ENCODE measurements around the gene ZNHIT1. TPM values are rescaled to one million over a fixed set of nuclear protein-coding genes. Genes with fewer than 3 reads are reported as not detected.

The ZNHIT1 gene
- total and polyA plus RNA-seq, 4 donors, result 49.2 to 167 (median 70.9) TPM

DNA sequence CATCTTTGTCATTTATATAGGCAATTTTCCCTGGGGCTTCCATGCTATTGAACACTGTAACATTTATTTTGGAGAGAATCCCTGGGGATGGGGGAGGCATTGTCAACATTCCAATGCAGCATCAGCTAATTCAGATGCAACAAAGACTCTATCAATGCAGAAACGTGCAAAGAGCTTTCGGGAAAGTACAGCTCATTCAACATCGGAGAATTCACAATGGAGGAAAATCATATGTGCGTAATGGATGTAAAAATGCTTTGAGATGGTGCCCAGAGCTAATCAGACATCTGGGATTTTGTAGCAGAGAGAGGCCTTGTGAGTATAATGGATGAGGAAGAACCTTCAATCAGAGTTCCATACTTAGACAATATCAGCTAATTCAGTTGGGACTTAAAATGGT is 55.2 kb downstream of the ZNHIT1 start:
- no peak overlapping the region for H3K27ac ChIP-seq (ENCODE audit: low read depth in 1 of 2, low read length in 1 of 2)
- no peak overlapping the region for H3K9ac ChIP-seq (ENCODE audit: insufficient read depth in 1 of 2, low read length in 2 of 2)
- 64 to 87% methylated on average over 4 of the region's 4 CpGs for WGBS, 2 donors
- peaks cover 0 to 2% (median 0%) of the 10 kb centered on the region in 4 donors for H3K9me3 ChIP-seq (ENCODE audit: control insufficient read depth in 4 of 4, insufficient read depth in 3 of 4, low read length in 3 of 4)
- no peaks in the 10 kb centered on the region for H3K27me3 ChIP-seq (ENCODE audit: control insufficient read depth in 3 of 3, insufficient read depth in 3 of 3, low read length in 2 of 3)
- no peak for DNase-seq
- ATAC-seq (ENCODE audit: insufficient read depth, low FRiP score), result no peak
- no peak overlapping the region for H3K4me3 ChIP-seq
- TF ChIP-seq, protein P1, sequence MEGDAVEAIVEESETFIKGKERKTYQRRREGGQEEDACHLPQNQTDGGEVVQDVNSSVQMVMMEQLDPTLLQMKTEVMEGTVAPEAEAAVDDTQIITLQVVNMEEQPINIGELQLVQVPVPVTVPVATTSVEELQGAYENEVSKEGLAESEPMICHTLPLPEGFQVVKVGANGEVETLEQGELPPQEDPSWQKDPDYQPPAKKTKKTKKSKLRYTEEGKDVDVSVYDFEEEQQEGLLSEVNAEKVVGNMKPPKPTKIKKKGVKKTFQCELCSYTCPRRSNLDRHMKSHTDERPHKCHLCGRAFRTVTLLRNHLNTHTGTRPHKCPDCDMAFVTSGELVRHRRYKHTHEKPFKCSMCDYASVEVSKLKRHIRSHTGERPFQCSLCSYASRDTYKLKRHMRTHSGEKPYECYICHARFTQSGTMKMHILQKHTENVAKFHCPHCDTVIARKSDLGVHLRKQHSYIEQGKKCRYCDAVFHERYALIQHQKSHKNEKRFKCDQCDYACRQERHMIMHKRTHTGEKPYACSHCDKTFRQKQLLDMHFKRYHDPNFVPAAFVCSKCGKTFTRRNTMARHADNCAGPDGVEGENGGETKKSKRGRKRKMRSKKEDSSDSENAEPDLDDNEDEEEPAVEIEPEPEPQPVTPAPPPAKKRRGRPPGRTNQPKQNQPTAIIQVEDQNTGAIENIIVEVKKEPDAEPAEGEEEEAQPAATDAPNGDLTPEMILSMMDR (IDR thresholded peaks at IDR 0.05; ENCODE audit: control extremely low read depth, extremely low read depth), result no peak
- no peaks in the 10 kb centered on the region for H3K4me1 ChIP-seq (ENCODE audit: control insufficient read depth in 5 of 5, insufficient read depth in 5 of 5, low read length in 5 of 5)
- no peaks in the 10 kb centered on the region for H3K36me3 ChIP-seq (ENCODE audit: control insufficient read depth in 4 of 4, insufficient read depth in 4 of 4, low read length in 4 of 4)

Small RNAs within 50 kb of the gene (small RNA-seq; reads per million reads assigned to genes)
- not detected for gene RNU6-1104P (ENCODE audit: low replicate concordance)

Other genes starting within 250 kb of the ZNHIT1 start
- gene MUC12, start 248.6 kb upstream of the ZNHIT1 start, total RNA-seq, result 1 to 10 TPM; 2.0 to 5.5 TPM
- 1 to 10 TPM; 1.4 to 3.7 TPM for gene MUC12, start 248.6 kb upstream of the ZNHIT1 start, polyA plus RNA-seq
- not detected for gene MUC17, start 198.1 kb upstream of the ZNHIT1 start, total RNA-seq
- gene MUC17, start 198.1 kb upstream of the ZNHIT1 start, polyA plus RNA-seq, result not detected
- 10 to 100 TPM; 32.6 to 56.6 TPM for gene TRIM56, start 132.7 kb upstream of the ZNHIT1 start, total RNA-seq
- gene TRIM56, start 132.7 kb upstream of the ZNHIT1 start, polyA plus RNA-seq, result 10 to 100 TPM; 14.4 to 15.7 TPM
- gene SERPINE1, start 91.1 kb upstream of the ZNHIT1 start, total RNA-seq, result 10 to 100 TPM; 18.6 to 55.4 TPM
- gene SERPINE1, start 91.1 kb upstream of the ZNHIT1 start, polyA plus RNA-seq, result 100 to 1,000 TPM in 1 of 2 donors, 10 to 100 TPM in 1; 12.4 to 436 TPM
- 10 to 100 TPM; 42.7 to 74.7 TPM for gene AP1S1, start 63.7 kb upstream of the ZNHIT1 start, total RNA-seq
- gene AP1S1, start 63.7 kb upstream of the ZNHIT1 start, polyA plus RNA-seq, result 10 to 100 TPM; 54.9 to 66.9 TPM
- 1 to 10 TPM in 1 of 2 donors, under 1 TPM in 1; 0.55 to 1.4 TPM for gene VGF, start 52.6 kb upstream of the ZNHIT1 start, total RNA-seq
- under 1 TPM; 0.08 to 0.29 TPM for gene VGF, start 52.6 kb upstream of the ZNHIT1 start, polyA plus RNA-seq
- gene NAT16, start 37.9 kb upstream of the ZNHIT1 start, total RNA-seq, result not detected
- under 1 TPM in 1 of 2 donors, not detected in 1; 0.01 TPM for gene NAT16, start 37.9 kb upstream of the ZNHIT1 start, polyA plus RNA-seq
- not detected for gene MOGAT3, start 17.1 kb upstream of the ZNHIT1 start, total RNA-seq
- gene MOGAT3, start 17.1 kb upstream of the ZNHIT1 start, polyA plus RNA-seq, result not detected
- gene PLOD3, start 584 bp upstream of the ZNHIT1 start, total RNA-seq, result 100 to 1,000 TPM in 1 of 2 donors, 10 to 100 TPM in 1; 38.9 to 104 TPM
- 10 to 100 TPM; 51.2 to 65.2 TPM for gene PLOD3, start 584 bp upstream of the ZNHIT1 start, polyA plus RNA-seq
- 1 to 10 TPM; 5.2 to 7.3 TPM for gene CLDN15, start 19.6 kb downstream of the ZNHIT1 start, total RNA-seq
- 1 to 10 TPM; 5.9 to 8.0 TPM for gene CLDN15, start 19.6 kb downstream of the ZNHIT1 start, polyA plus RNA-seq
- 100 to 1,000 TPM; 109 to 169 TPM for gene FIS1, start 26.9 kb downstream of the ZNHIT1 start, total RNA-seq
- 100 to 1,000 TPM; 150 to 235 TPM for gene FIS1, start 26.9 kb downstream of the ZNHIT1 start, polyA plus RNA-seq
- 10 to 100 TPM; 37.8 to 44.7 TPM for gene IFT22, start 103.6 kb downstream of the ZNHIT1 start, total RNA-seq
- 10 to 100 TPM; 23.6 to 30.1 TPM for gene IFT22, start 103.6 kb downstream of the ZNHIT1 start, polyA plus RNA-seq
- 1 to 10 TPM in 1 of 2 donors, under 1 TPM in 1; 0.25 to 4.7 TPM for gene COL26A1, start 144.7 kb downstream of the ZNHIT1 start, total RNA-seq
- under 1 TPM; 0.05 to 0.31 TPM for gene COL26A1, start 144.7 kb downstream of the ZNHIT1 start, polyA plus RNA-seq

Data from lung (tissue), 13 donors.